ENCODE data around the gene MRPL54.
"Not testable (repeated sequence)": the region's sequence is repeated elsewhere in the genome, so short reads cannot be mapped to it uniquely, and the experiment has no call there.

Gene MRPL54

GRCh38 chr19:3743486-3743885 is 19.0 kb upstream of the MRPL54 start:
- no peak for DNase-seq

DNA sequence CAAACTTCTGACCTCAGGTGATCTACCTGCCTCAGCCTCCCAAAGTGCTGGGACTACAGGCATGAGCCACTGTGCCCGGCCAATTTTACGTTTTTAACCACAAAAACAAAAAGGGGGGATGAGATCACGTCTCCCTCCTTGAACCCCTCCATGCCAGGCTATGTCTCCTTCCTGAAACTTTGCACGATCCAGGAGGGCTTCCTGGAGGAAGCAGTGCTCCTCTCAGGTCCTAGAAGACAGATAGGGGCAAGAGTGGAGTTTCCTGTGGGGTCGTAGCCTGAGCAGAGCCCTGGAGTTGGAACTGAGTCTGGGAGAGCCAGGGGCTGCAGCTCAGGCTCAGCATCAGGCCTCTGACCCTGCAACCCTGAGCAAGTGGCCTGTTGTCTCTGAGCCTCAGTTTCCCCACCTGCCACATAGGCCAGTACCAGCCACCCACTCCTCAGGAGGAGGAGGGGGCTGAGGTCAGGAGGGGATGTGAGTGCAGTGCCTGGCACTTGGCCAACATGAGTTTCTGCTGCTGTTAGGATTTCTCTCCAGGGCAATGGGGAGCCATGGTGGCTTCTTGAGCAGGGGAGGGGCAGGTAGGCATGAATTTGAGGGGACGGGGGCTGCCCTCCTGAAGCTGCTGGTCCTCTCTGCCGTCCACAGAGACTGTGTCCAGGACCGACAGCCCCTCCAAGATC is 17.0 kb upstream of the MRPL54 start:
- DNase-seq, result no peak

DNA sequence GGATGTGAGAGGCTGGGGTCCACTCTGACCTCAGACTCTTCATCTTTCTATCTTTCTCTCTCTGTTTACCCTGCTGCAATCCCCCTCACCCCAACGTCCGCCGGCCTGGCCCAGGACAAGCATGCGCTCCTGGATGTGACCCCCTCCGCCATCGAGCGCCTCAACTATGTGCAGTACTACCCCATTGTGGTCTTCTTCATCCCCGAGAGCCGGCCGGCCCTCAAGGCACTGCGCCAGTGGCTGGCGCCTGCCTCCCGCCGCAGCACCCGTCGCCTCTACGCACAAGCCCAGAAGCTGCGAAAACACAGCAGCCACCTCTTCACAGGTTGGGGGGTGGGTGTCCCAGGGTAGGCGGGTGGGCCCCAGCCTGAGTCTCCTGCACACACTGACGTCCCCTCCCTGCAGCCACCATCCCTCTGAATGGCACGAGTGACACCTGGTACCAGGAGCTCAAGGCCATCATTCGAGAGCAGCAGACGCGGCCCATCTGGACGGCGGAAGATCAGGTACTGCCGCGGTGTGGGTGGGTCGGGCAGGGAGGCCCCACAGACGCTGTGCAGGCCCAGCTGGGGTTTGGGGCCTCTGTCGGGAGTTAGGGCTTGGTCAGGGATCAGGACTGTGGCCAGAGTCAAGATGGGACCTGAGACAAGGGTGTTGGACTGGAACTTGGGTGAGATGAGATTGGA is 16.0 kb upstream of the MRPL54 start:
- DNase-seq, result no peak

DNA sequence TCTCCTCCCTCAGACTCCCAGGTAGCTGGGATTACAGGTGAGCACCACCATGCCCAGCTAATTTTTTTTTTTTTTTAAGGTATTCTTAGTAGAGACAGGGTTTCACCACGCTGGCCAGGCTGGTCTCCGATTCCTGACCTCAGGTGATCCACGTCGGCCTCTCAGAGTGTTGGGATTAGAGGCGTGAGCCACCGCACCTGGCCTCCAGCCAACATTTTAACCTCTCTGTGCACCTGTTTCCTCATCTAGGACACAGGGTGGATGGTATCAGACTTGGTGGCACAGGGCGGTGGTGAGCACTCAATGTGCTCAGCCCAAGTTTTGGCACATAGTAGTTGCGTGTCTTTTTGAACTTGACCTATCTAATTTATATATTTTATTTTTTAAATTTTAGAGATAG is 13.5 kb upstream of the MRPL54 start:
- DNase-seq, result no peak

DNA sequence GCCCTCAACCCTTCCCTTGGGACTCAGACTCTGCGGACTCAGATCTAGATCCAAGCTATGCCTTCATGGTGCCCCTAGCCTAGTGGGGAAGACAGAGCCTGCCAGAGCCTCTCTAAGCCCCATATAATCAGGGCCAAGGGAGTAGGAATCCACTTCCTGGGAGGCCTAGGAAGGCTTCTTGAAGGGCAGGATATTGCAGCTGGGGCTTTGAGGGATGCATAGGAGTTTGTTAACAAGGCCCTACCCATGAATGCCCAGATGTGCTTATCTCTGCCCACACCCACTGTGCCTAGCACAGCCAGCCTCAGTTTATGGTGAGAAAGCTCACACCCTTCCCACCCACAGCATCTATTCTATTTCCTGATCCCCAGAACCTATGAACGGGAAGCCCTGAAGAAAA is 12.3 kb upstream of the MRPL54 start:
- no peak for DNase-seq

GRCh38 chr19:3751236-3751635 is 11.2 kb upstream of the MRPL54 start:
- DNase-seq, result no peak

- no peak for DNase-seq
These were observed 10.0 kb upstream of the MRPL54 start for GRCh38 chr19:3752492-3752891.

- DNase-seq, result no peak
These were observed 8.7 kb upstream of the MRPL54 start for GRCh38 chr19:3753631-3754410.

- DNase-seq, result not testable (repeated sequence)
These were observed 4.8 kb upstream of the MRPL54 start for GRCh38 chr19:3757705-3758104.

- not testable (repeated sequence) for DNase-seq
These were observed 4.2 kb upstream of the MRPL54 start for GRCh38 chr19:3758297-3758696.

DNA sequence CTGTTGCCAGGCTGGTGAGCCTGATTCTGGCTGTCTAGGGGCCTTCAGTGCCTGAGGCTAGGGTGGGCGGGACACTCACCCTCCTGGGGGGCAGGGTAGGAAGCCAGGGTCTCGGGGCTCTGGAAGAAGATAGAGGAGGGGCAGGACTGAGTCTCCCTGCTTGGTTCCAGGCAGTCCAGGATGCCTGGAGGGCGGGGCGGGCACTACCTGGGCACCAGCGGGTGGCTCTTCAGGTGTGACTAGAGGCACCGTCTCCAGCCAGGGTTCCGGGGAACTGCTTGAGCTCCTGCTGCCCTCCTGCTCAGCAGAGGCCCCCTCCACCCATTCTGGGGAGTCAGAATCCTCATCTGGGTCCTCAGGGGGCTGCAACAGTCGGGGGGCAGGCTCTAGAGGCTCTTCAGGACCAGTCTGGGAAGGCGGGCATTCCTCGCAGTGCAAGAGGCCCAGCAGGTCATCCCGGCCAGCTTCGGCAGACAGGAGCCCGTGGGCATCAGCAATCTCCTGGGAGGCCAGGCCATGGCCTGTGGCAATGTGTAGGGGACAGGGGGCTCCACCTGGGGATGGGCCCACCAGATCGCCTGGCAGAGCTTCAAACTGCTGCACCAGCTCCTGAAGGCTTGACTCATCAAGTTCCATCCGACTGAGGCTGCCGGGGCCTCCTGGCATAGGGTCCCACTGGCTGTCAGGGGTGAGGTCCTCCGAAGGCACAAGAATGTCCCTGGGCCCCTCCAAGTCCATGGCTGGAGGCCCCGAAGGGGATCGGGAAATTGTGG is 2.8 kb upstream of the MRPL54 start:
- no peak for DNase-seq

DNA sequence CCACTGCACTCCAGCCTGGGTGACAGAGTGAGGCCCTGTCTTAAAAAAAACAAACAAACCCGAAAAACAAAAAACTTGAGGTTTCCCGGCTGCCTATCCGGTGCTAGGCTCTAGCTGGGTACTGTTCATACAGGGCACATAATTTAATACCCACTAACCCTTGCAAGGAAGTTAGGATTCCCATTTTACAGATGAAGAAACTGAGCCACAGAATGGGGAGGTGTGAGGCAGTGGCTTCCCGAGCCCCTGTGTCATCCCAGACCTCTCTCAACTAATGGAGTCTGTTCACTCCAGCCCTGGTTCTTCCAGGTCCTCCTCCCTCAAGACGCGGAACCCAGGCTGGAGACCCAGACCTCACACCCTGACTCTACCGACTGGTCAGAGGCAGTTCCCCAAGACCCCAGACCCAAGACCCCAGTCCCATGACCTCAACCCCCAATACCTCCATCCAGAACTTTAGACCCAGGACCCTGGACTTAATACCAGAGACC is 1.6 kb upstream of the MRPL54 start:
- DNase-seq, result peak; percentile 48

GRCh38 chr19:3761382-3762129 is 926 bp upstream of the MRPL54 start, which contains the start of gene APBA3:
Gene APBA3, minus strand, starts transcription at chr19:3761692. Its CDS starts 1,428 bp downstream, at chr19:3760264.
- DNase-seq, result peak; percentile 91

GRCh38 chr19:3762130-3762473 is 380 bp upstream of the MRPL54 start:
- DNase-seq, result no peak

- no peak for DNase-seq
These were observed 2.6 kb downstream of the MRPL54 start for GRCh38 chr19:3765121-3765520.

DNA sequence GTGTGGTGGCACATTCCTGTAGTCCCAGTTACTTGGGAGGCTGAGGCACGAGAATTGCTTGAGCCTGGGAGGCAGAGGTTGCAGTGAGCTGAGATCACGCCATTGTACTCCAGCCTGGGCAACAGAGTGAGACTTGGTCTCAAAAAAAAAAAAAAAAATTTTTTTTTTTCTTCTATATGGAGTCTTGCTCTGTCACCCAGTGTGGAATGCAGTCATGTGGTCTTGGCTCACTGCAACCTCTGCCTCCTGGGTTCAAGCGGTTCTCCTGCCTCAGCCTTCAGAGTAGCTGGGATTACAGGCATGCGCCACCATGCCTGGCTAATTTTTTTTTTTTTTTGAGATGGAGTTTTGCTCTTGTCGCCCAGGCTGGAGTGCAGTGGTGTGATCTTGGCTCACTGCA is 3.3 kb downstream of the MRPL54 start:
- not testable (repeated sequence) for DNase-seq

GRCh38 chr19:3766520-3766919 is 4.0 kb downstream of the MRPL54 start:
- DNase-seq, result no peak

- no peak for DNase-seq
These were observed 4.6 kb downstream of the MRPL54 start for GRCh38 chr19:3767050-3767449.

DNA sequence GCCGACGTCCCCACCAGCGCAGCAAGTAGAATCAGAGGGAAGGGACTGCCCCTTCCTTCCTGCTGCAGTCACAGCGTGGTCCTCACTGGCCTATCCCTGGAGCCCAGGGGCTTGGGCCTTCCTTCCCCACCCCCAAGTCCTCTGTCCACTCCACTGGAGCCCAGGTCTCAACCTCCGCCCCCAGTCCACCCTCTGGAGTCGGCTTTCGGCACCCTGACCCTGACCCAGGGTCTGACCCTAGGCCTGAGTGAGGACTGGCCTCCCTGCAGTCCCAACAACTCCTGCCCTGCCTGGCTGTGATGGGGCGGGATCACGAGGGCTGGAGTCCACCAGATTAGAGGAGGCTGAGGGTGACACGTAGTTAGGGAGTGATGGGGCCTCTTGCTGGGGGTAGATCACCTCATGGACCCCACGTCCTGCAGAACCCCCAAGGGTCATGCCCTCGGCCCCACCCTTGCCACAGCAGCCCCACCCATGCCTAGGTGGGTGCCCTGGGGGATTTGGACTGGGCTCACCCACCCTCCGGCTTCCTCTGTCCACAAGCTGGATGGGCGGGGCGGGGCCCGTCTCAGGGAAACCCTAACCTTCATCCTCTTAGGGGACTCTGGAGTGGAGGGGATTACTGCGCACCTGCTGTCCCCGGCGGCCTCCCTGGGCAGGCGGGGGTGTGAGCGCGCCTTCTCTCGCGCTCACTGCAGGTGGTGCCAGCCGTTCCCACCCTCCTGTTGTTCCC is 5.7 kb downstream of the MRPL54 start:
- no peak for DNase-seq

DNA sequence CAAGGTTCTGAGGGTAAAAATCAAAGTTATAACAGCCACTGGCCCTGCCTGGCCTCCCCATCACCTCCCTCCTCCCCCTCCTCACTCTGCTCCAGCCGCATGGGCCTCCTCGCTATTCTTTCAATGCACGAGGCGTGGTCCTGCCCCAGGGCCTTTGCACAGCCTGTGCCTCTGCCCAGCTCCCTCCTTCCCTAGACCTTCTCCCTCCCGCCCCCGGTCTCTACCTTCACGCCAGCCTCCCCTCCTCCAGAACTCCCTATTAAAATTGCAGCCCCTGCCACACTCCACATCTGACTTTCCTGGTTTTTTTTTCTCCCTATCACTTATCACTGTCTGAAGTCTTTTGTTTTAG is 6.2 kb downstream of the MRPL54 start:
- DNase-seq, result no peak

- DNase-seq, result no peak
These were observed 7.0 kb downstream of the MRPL54 start for GRCh38 chr19:3769494-3769893.
